ENCODE data around the gene LYZL1. TPM values are rescaled to one million over a fixed set of nuclear protein-coding genes. Genes with fewer than 3 reads are reported as not detected.

Gene LYZL1
- total RNA-seq, 1 donor, result not detected

- DNase-seq (ENCODE audit: low read depth), result no peak
- no peak overlapping the region for H3K4me3 ChIP-seq (ENCODE audit: low read depth, low read length)
- no peak for TF ChIP-seq CTCF (IDR thresholded peaks at IDR 0.05; ENCODE audit: insufficient read depth, low read length)
Observed at GRCh38 chr10:29245476-29245875, 43.4 kb upstream of the LYZL1 start.

GRCh38 chr10:29246449-29246848, 42.4 kb upstream of the LYZL1 start:
- no peak for TF ChIP-seq CTCF (IDR thresholded peaks at IDR 0.05; ENCODE audit: insufficient read depth, low read length)
- H3K4me3 ChIP-seq (ENCODE audit: low read depth, low read length), result no peak overlapping the region

GRCh38 chr10:29248158-29248557, 40.7 kb upstream of the LYZL1 start:
- no peak for TF ChIP-seq CTCF (IDR thresholded peaks at IDR 0.05; ENCODE audit: insufficient read depth, low read length)
- no peak overlapping the region for H3K4me3 ChIP-seq (ENCODE audit: low read depth, low read length)
- DNase-seq (ENCODE audit: low read depth), result peak; percentile 64

More at GRCh38 chr10:29246449-29246848, 42.4 kb upstream of the LYZL1 start:
- DNase-seq (ENCODE audit: low read depth), result no peak

GRCh38 chr10:29249018-29249417, 39.9 kb upstream of the LYZL1 start:
- no peak for DNase-seq (ENCODE audit: low read depth)
- H3K4me3 ChIP-seq (ENCODE audit: low read depth, low read length), result no peak overlapping the region
- TF ChIP-seq CTCF (IDR thresholded peaks at IDR 0.05; ENCODE audit: insufficient read depth, low read length), result no peak

GRCh38 chr10:29250066-29250465, 38.8 kb upstream of the LYZL1 start:
- DNase-seq (ENCODE audit: low read depth), result no peak
- no peak overlapping the region for H3K4me3 ChIP-seq (ENCODE audit: low read depth, low read length)
- no peak for TF ChIP-seq CTCF (IDR thresholded peaks at IDR 0.05; ENCODE audit: insufficient read depth, low read length)

GRCh38 chr10:29252811-29253689, 35.8 kb upstream of the LYZL1 start:
- no peak for DNase-seq (ENCODE audit: low read depth)
- H3K4me3 ChIP-seq (ENCODE audit: low read depth, low read length), result no peak overlapping the region
- no peak for TF ChIP-seq CTCF (IDR thresholded peaks at IDR 0.05; ENCODE audit: insufficient read depth, low read length)

Data from fibroblast of the aortic adventitia (primary cell).